Measurements from ENCODE around the gene CDCP1. TPM values are rescaled to one million over a fixed set of nuclear protein-coding genes. Genes with fewer than 3 reads are reported as not detected.

CDCP1 gene
- total and polyA plus RNA-seq, 4 donors, result 1.6 to 20.7 (median 4.2) TPM

DNA sequence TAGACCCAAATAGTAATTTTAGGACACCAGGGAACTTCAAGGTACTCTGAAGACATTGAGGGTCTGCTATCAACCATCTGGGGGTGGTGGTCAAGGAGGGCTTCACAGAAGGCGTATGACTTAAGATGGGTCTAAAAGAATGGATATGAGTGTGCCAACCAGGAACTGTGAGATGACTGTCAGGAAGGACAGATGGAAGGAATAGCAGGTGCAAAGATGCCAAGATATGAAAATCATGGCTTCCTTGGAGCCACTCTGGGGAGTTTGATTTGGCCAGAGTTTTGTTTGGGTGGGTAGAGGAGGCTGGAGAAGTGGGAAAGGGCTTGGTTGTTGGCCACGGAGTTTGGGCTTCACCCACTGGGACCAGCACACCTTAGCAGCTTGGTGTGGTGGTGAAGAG, 21.2 kb downstream of the CDCP1 start:
- Histone ChIP-seq H3K4me1 (ENCODE audit: control insufficient read depth in 5 of 5, insufficient read depth in 5 of 5, low read length in 5 of 5) (peaks cover 1 to 7% (median 6%) of the 10 kb centered on the region in 5 donors), H3K9ac (ENCODE audit: insufficient read depth in 1 of 2, low read length in 2 of 2) (no peak overlapping the region), H3K27ac (ENCODE audit: low read depth in 1 of 2, low read length in 1 of 2) (peak overlapping the region in 1 of 2 donors; percentile 88), H3K9me3 (ENCODE audit: control insufficient read depth in 4 of 4, insufficient read depth in 3 of 4, low read length in 3 of 4) (no peaks in the 10 kb centered on the region), H3K36me3 (ENCODE audit: control insufficient read depth in 4 of 4, insufficient read depth in 4 of 4, low read length in 4 of 4) (no peaks in the 10 kb centered on the region), H3K27me3 (ENCODE audit: control insufficient read depth in 3 of 3, insufficient read depth in 3 of 3, low read length in 2 of 3) (no peaks in the 10 kb centered on the region), H3K4me3 (no peak overlapping the region)
- ATAC-seq (ENCODE audit: insufficient read depth, low FRiP score), result no peak
- 44 to 71% methylated on average over 2 of the region's 2 CpGs for WGBS, 2 donors
- no peak for DNase-seq
- TF ChIP-seq, protein P1, sequence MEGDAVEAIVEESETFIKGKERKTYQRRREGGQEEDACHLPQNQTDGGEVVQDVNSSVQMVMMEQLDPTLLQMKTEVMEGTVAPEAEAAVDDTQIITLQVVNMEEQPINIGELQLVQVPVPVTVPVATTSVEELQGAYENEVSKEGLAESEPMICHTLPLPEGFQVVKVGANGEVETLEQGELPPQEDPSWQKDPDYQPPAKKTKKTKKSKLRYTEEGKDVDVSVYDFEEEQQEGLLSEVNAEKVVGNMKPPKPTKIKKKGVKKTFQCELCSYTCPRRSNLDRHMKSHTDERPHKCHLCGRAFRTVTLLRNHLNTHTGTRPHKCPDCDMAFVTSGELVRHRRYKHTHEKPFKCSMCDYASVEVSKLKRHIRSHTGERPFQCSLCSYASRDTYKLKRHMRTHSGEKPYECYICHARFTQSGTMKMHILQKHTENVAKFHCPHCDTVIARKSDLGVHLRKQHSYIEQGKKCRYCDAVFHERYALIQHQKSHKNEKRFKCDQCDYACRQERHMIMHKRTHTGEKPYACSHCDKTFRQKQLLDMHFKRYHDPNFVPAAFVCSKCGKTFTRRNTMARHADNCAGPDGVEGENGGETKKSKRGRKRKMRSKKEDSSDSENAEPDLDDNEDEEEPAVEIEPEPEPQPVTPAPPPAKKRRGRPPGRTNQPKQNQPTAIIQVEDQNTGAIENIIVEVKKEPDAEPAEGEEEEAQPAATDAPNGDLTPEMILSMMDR (IDR thresholded peaks at IDR 0.05; ENCODE audit: control extremely low read depth, extremely low read depth), result no peak

DNA sequence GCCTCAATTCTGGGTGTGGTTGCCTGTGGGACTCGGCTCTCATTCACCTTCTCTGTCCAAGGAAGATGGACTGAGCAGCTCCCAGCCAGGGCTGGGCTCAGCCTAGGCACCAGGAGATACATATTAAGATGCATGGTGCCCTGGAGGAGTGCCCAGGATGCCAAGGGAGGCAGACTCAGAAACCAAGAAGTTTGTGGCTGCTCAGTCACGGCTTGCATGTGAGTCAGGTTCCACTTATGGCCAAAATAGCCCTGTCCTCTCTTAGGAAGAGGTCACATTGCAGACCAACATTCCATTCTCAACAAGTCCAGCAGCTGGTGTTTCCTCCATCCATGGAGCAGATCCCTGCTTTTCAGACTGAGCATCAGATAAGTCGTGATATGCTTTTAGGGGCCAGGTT, 21.8 kb downstream of the CDCP1 start:
- WGBS, 2 donors, result 67 to 77% methylated on average over 3 of the region's 3 CpGs
- Histone ChIP-seq H3K27ac (ENCODE audit: low read depth in 1 of 2, low read length in 1 of 2) (peak overlapping the region in 1 of 2 donors; percentile 88), H3K27me3 (ENCODE audit: control insufficient read depth in 3 of 3, insufficient read depth in 3 of 3, low read length in 2 of 3) (no peaks in the 10 kb centered on the region), H3K4me3 (no peak overlapping the region), H3K36me3 (ENCODE audit: control insufficient read depth in 4 of 4, insufficient read depth in 4 of 4, low read length in 4 of 4) (no peaks in the 10 kb centered on the region), H3K9me3 (ENCODE audit: control insufficient read depth in 4 of 4, insufficient read depth in 3 of 4, low read length in 3 of 4) (no peaks in the 10 kb centered on the region), H3K4me1 (ENCODE audit: control insufficient read depth in 5 of 5, insufficient read depth in 5 of 5, low read length in 5 of 5) (peaks cover 4 to 10% (median 7%) of the 10 kb centered on the region in 5 donors), H3K9ac (ENCODE audit: insufficient read depth in 1 of 2, low read length in 2 of 2) (no peak overlapping the region)
- no peak for DNase-seq
- TF ChIP-seq, protein P1 (IDR thresholded peaks at IDR 0.05; ENCODE audit: control extremely low read depth, extremely low read depth), result no peak
- ATAC-seq (ENCODE audit: insufficient read depth, low FRiP score), result no peak

DNA sequence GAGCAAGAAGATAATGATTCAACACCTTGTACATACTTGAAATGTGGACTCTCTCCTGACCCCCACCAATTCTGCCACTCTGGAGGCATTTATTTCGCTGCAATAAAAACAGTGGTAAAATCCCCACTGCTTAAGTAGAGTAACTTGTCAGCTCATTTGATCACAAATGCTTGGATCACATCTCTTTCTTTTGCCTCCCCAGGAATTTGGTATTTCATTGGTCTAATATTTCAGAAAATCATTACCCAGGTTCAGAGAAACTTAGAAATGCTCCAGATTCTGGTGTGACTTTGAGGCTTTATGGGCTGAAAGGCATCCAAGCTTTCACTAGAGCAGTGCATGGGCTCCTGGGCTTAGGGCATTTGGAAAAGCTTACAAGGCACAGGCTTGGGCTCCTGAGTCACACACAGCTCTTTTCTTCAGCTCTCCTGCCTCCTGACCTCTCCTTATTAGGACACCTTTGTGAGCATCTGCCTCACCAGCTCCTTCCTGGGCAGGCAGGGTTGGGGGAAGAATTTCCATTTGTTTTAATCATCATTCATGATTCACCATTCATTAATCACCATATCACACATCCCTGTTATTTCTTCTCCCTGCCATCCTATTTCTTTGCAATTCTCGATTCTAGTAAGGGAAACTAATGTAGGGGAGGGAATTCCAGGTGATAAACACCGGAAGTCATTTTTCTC, 22.5 kb downstream of the CDCP1 start:
- no peaks in the 10 kb centered on the region for H3K27me3 ChIP-seq (ENCODE audit: control insufficient read depth in 3 of 3, insufficient read depth in 3 of 3, low read length in 2 of 3)
- no peak for DNase-seq
- no peak overlapping the region for H3K9ac ChIP-seq (ENCODE audit: insufficient read depth in 1 of 2, low read length in 2 of 2)
- no peak overlapping the region for H3K4me3 ChIP-seq
- H3K9me3 ChIP-seq (ENCODE audit: control insufficient read depth in 4 of 4, insufficient read depth in 3 of 4, low read length in 3 of 4), result no peaks in the 10 kb centered on the region
- TF ChIP-seq, protein P1 (IDR thresholded peaks at IDR 0.05; ENCODE audit: control extremely low read depth, extremely low read depth), result no peak
- 83 to 88% methylated on average over 3 of the region's 3 CpGs for WGBS, 2 donors
- H3K4me1 ChIP-seq (ENCODE audit: control insufficient read depth in 5 of 5, insufficient read depth in 5 of 5, low read length in 5 of 5), result peaks cover 7 to 15% (median 11%) of the 10 kb centered on the region in 5 donors
- no peaks in the 10 kb centered on the region for H3K36me3 ChIP-seq (ENCODE audit: control insufficient read depth in 4 of 4, insufficient read depth in 4 of 4, low read length in 4 of 4)
- ATAC-seq (ENCODE audit: insufficient read depth, low FRiP score), result peak; percentile 5
- peak overlapping the region in 1 of 2 donors; percentile 88 for H3K27ac ChIP-seq (ENCODE audit: low read depth in 1 of 2, low read length in 1 of 2)

Data from lung (tissue), 12 donors.